Thyroid gland (tissue), 4 donors: ENCODE results near the gene TAF7. TPM values are rescaled to one million over a fixed set of nuclear protein-coding genes. Genes with fewer than 3 reads are reported as not detected.

Source experiments
- DNase-seq, 2 donors: peaks; one replicate each; pipeline ENCODE4 v3.0.0-alpha.2; 2019
- H3K27ac ChIP-seq, 3 donors: fragments of 200-600 bp; sonication (generic); 1 replicate in 2 of 3; 2 replicates in 1 of 3; pipeline ENCODE4 v1.5.1; 2016 to 2019; ENCODE audit warnings: mild to moderate bottlenecking in 1 of 3, moderate library complexity in 1 of 3
- H3K27me3 ChIP-seq: fragments of 200-600 bp; sonication (generic); one replicate; pipeline ENCODE4 v1.5.1; 2019
- H3K36me3 ChIP-seq, 2 donors: fragments of 200-600 bp; sonication (generic); one replicate each; pipeline ENCODE4 v1.5.1; 2016 to 2019
- H3K4me1 ChIP-seq, 2 donors: fragments of 200-600 bp; sonication (generic); one replicate each; pipeline ENCODE4 v1.5.1; 2017 to 2019
- H3K4me3 ChIP-seq, 3 donors: fragments of 200-600 bp; sonication (generic); replicated peaks in 1 of 3; 1 replicate in 2 of 3; 2 replicates in 1 of 3; pipeline ENCODE4 v1.5.1; 2016; ENCODE audit warnings: mild to moderate bottlenecking in 1 of 3
- H3K9me3 ChIP-seq: fragments of 200-600 bp; sonication (generic); one replicate; pipeline ENCODE4 v1.5.1; 2017
- POLR2A ChIP-seq, 2 donors: fragments of 450-650 bp; IDR thresholded peaks; one replicate each; pipeline ENCODE4 v1.6.1; 2017; ENCODE audit warnings: antibody characterized with exemption in 2 of 2, mild to moderate bottlenecking in 2 of 2, moderate library complexity in 1 of 2
- WGBS, 2 donors: methylation state at CpG; one replicate each; pipeline ENCODE4 v1.1.5; 2017; 5-methylcytosine and 5-hydroxymethylcytosine counted together
- intact Hi-C: fragments of 100-400 bp; cut with DNase I; formaldehyde crosslinking; loops from one replicate; pipeline ENCODE4 v1.15.1; 2023
- total RNA-seq, 4 donors: library from RNA; depleted of rRNA; stranded (reverse); fragments of >200 nt; gene quantifications; one replicate each; pipeline ENCODE4 v1.2.3, GENCODE V29; 2016
- TF ChIP-seq, protein P1 (sequence below), 6 experiments: fragments of 200-600 bp in 3 of 6; fragments of 450-650 bp in 3 of 6; sonication (generic) in 3 of 6; IDR thresholded peaks; one replicate each; pipeline ENCODE4 v1.5.1; 2016 to 2019; ENCODE audit warnings: antibody characterized with exemption in 6 of 6, mild to moderate bottlenecking in 2 of 6, inconsistent platforms in 1 of 6, moderate library complexity in 1 of 6

The TAF7 gene
- total RNA-seq, 4 donors from 2014 or later = 48.0 to 72.6 (median 60.9) TPM

GRCh38 chr5:141298376-141298775 is 22.2 kb downstream of the TAF7 start:
- H3K9me3 ChIP-seq = no peaks in the 10 kb centered on the region
- no peak for DNase-seq
- TF ChIP-seq, protein P1, sequence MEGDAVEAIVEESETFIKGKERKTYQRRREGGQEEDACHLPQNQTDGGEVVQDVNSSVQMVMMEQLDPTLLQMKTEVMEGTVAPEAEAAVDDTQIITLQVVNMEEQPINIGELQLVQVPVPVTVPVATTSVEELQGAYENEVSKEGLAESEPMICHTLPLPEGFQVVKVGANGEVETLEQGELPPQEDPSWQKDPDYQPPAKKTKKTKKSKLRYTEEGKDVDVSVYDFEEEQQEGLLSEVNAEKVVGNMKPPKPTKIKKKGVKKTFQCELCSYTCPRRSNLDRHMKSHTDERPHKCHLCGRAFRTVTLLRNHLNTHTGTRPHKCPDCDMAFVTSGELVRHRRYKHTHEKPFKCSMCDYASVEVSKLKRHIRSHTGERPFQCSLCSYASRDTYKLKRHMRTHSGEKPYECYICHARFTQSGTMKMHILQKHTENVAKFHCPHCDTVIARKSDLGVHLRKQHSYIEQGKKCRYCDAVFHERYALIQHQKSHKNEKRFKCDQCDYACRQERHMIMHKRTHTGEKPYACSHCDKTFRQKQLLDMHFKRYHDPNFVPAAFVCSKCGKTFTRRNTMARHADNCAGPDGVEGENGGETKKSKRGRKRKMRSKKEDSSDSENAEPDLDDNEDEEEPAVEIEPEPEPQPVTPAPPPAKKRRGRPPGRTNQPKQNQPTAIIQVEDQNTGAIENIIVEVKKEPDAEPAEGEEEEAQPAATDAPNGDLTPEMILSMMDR (IDR thresholded peaks at IDR 0.05) = no peak
- TF ChIP-seq POLR2A (IDR thresholded peaks at IDR 0.05) = no peak
- no peak overlapping the region for H3K4me3 ChIP-seq
- H3K36me3 ChIP-seq = no peaks in the 10 kb centered on the region
- no peak overlapping the region for H3K27ac ChIP-seq
- no peaks in the 10 kb centered on the region for H3K4me1 ChIP-seq
- 93 to 95% methylated on average over 4 of the region's 4 CpGs for WGBS, 2 donors
- intact Hi-C loops = no loop called here
- H3K27me3 ChIP-seq = no peaks in the 10 kb centered on the region

- WGBS, 2 donors = 52 to 56% methylated on average over 3 of the region's 3 CpGs
- Histone ChIP-seq H3K4me1 (no peaks in the 10 kb centered on the region), H3K4me3 (no peak overlapping the region), H3K27me3 (no peaks in the 10 kb centered on the region), H3K27ac (no peak overlapping the region), H3K36me3 (no peaks in the 10 kb centered on the region), H3K9me3 (no peaks in the 10 kb centered on the region)
- no peak for DNase-seq
- intact Hi-C loops = no loop called here
- TF ChIP-seq, protein P1 (IDR thresholded peaks at IDR 0.05) = no peak
- TF ChIP-seq POLR2A (IDR thresholded peaks at IDR 0.05) = no peak
These were observed 47.7 kb downstream of the TAF7 start for GRCh38 chr5:141272906-141273305.

DNA sequence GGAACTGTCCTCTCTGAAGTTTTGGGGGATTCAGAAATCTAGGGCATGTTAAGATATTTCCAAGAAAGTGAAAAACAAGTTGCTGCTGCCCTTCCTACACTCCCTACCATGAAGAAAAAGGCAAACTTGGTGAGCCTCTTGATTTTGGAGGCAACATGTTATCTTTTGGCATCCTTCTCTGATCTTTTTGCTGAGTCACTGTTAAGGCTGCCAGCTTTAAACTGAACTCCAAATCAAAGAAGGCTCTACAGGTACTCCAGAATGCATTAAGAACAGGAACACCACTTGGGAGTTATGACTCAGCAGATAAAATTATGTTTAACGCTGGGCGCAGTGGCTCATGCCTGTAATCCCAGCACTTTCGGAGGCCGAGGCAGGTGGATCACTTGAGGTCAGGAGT is 51.4 kb downstream of the TAF7 start:
- 92 to 98% methylated on average over 4 of the region's 4 CpGs for WGBS, 2 donors

More for the DNA sequence above, 51.4 kb downstream of the TAF7 start:
- H3K4me1 ChIP-seq = no peaks in the 10 kb centered on the region
- H3K9me3 ChIP-seq = no peaks in the 10 kb centered on the region
- no peaks in the 10 kb centered on the region for H3K36me3 ChIP-seq
- H3K27me3 ChIP-seq = no peaks in the 10 kb centered on the region
- no peak for DNase-seq
- H3K4me3 ChIP-seq = no peak overlapping the region
- intact Hi-C loops = no loop called here
- TF ChIP-seq, protein P1 (IDR thresholded peaks at IDR 0.05) = no peak
- TF ChIP-seq POLR2A (IDR thresholded peaks at IDR 0.05) = no peak
- no peak overlapping the region for H3K27ac ChIP-seq

Other genes starting within 250 kb of the TAF7 start
- gene PCDHB2, start 226.2 kb downstream of the TAF7 start, total RNA-seq = 1 to 10 TPM; 1.2 to 4.2 (median 3.2) TPM
- 1 to 10 TPM in 3 of 4 donors, under 1 TPM in 1; 0.81 to 3.0 (median 2.4) TPM for gene PCDHB3, start 220.3 kb downstream of the TAF7 start, total RNA-seq
- 1 to 10 TPM; 2.0 to 8.7 (median 3.5) TPM for gene PCDHB4, start 199.0 kb downstream of the TAF7 start, total RNA-seq
- gene PCDHB5, start 185.6 kb downstream of the TAF7 start, total RNA-seq = 10 to 100 TPM in 2 of 4 donors, 1 to 10 TPM in 2; 7.1 to 21.4 (median 11.1) TPM
- 1 to 10 TPM in 2 of 4 donors, under 1 TPM in 2; 0.13 to 2.4 (median 0.71) TPM for gene PCDHB6, start 170.7 kb downstream of the TAF7 start, total RNA-seq
- gene PCDHB7, start 148.1 kb downstream of the TAF7 start, total RNA-seq = 1 to 10 TPM in 3 of 4 donors, under 1 TPM in 1; 0.67 to 2.8 (median 2.1) TPM
- gene PCDHB8, start 143.0 kb downstream of the TAF7 start, total RNA-seq = 1 to 10 TPM in 3 of 4 donors, under 1 TPM in 1; 0.67 to 2.6 (median 1.8) TPM
- 1 to 10 TPM; 3.5 to 4.8 (median 4.1) TPM for gene PCDHB16, start 138.4 kb downstream of the TAF7 start, total RNA-seq
- 1 to 10 TPM; 2.0 to 3.9 (median 3.0) TPM for gene PCDHB9, start 133.6 kb downstream of the TAF7 start, total RNA-seq
- gene PCDHB10, start 128.4 kb downstream of the TAF7 start, total RNA-seq = 1 to 10 TPM; 1.6 to 3.1 (median 2.4) TPM
- gene PCDHB11, start 121.2 kb downstream of the TAF7 start, total RNA-seq = 1 to 10 TPM; 2.0 to 3.4 (median 2.5) TPM
- gene PCDHB12, start 112.1 kb downstream of the TAF7 start, total RNA-seq = 1 to 10 TPM; 1.1 to 3.6 (median 2.4) TPM
- gene PCDHB13, start 106.9 kb downstream of the TAF7 start, total RNA-seq = 1 to 10 TPM; 4.0 to 7.2 (median 5.2) TPM
- gene PCDHB14, start 97.4 kb downstream of the TAF7 start, total RNA-seq = 1 to 10 TPM; 3.5 to 6.5 (median 4.0) TPM
- 1 to 10 TPM; 3.8 to 6.8 (median 5.5) TPM for gene PCDHB15, start 75.4 kb downstream of the TAF7 start, total RNA-seq
- gene SLC25A2, start 16.7 kb downstream of the TAF7 start, total RNA-seq = 1 to 10 TPM in 2 of 4 donors, not detected in 2; 1.6 to 4.5 TPM
- gene PCDHGA1, start 9.7 kb upstream of the TAF7 start, total RNA-seq = 1 to 10 TPM in 2 of 4 donors, under 1 TPM in 2; 0.40 to 1.3 (median 0.87) TPM
- 1 to 10 TPM; 4.3 to 6.4 (median 5.6) TPM for gene PCDHGA2, start 18.0 kb upstream of the TAF7 start, total RNA-seq
- gene PCDHGA3, start 23.0 kb upstream of the TAF7 start, total RNA-seq = 1 to 10 TPM; 3.0 to 4.7 (median 4.1) TPM
- 1 to 10 TPM; 3.9 to 7.5 (median 6.0) TPM for gene PCDHGB1, start 29.3 kb upstream of the TAF7 start, total RNA-seq
- gene PCDHGA4, start 34.2 kb upstream of the TAF7 start, total RNA-seq = 1 to 10 TPM; 3.5 to 7.7 (median 4.4) TPM
- gene PCDHGB2, start 39.2 kb upstream of the TAF7 start, total RNA-seq = 1 to 10 TPM; 4.4 to 7.6 (median 6.6) TPM
- gene PCDHGA5, start 43.4 kb upstream of the TAF7 start, total RNA-seq = 1 to 10 TPM; 3.5 to 5.3 (median 4.2) TPM
- 1 to 10 TPM; 5.1 to 9.2 (median 5.8) TPM for gene PCDHGB3, start 49.5 kb upstream of the TAF7 start, total RNA-seq
- 1 to 10 TPM; 5.6 to 7.3 (median 5.8) TPM for gene PCDHGA6, start 53.1 kb upstream of the TAF7 start, total RNA-seq
- 1 to 10 TPM; 5.1 to 9.8 (median 7.8) TPM for gene PCDHGA7, start 62.0 kb upstream of the TAF7 start, total RNA-seq
- 10 to 100 TPM; 10.4 to 12.5 (median 10.4) TPM for gene PCDHGB4, start 66.9 kb upstream of the TAF7 start, total RNA-seq
- 1 to 10 TPM; 2.9 to 5.8 (median 4.7) TPM for gene PCDHGA8, start 71.8 kb upstream of the TAF7 start, total RNA-seq
- 10 to 100 TPM; 17.2 to 22.6 (median 20.2) TPM for gene PCDHGB5, start 77.2 kb upstream of the TAF7 start, total RNA-seq
- 10 to 100 TPM in 3 of 4 donors, 1 to 10 TPM in 1; 9.7 to 12.1 (median 11.0) TPM for gene PCDHGA9, start 82.0 kb upstream of the TAF7 start, total RNA-seq
- gene PCDHGB6, start 87.2 kb upstream of the TAF7 start, total RNA-seq = 10 to 100 TPM in 3 of 4 donors, 1 to 10 TPM in 1; 9.5 to 11.4 (median 10.9) TPM
- 10 to 100 TPM in 1 of 4 donors, 1 to 10 TPM in 3; 8.7 to 17.1 (median 9.3) TPM for gene PCDHGA10, start 92.2 kb upstream of the TAF7 start, total RNA-seq
- gene PCDHGB7, start 96.9 kb upstream of the TAF7 start, total RNA-seq = 10 to 100 TPM in 3 of 4 donors, 1 to 10 TPM in 1; 9.5 to 19.7 (median 11.3) TPM
- gene PCDHGA11, start 100.3 kb upstream of the TAF7 start, total RNA-seq = 1 to 10 TPM; 8.0 to 9.5 (median 8.2) TPM
- 10 to 100 TPM in 2 of 4 donors, 1 to 10 TPM in 2; 9.4 to 13.5 (median 10.7) TPM for gene PCDHGA12, start 109.7 kb upstream of the TAF7 start, total RNA-seq
- gene PCDHGC3, start 155.2 kb upstream of the TAF7 start, total RNA-seq = 10 to 100 TPM; 24.7 to 31.5 (median 27.6) TPM
- gene PCDHGC4, start 164.2 kb upstream of the TAF7 start, total RNA-seq = 10 to 100 TPM in 1 of 4 donors, 1 to 10 TPM in 3; 2.5 to 10.7 (median 4.8) TPM
- gene PCDHGC5, start 168.3 kb upstream of the TAF7 start, total RNA-seq = 1 to 10 TPM; 1.8 to 3.4 (median 2.1) TPM